ENCODE measurements around the gene HTR3C. TPM values are rescaled to one million over a fixed set of nuclear protein-coding genes. Genes with fewer than 3 reads are reported as not detected.

The HTR3C gene
- total RNA-seq, 1 experiment from 2014 or later: not detected

GRCh38 chr3:184042617-184043016 is 10.2 kb upstream of the HTR3C start:
- no peak overlapping the region for H3K27ac ChIP-seq (ENCODE audit: low read depth, low read length, poor library complexity, severe bottlenecking)
- no peak for DNase-seq (ENCODE audit: low spot score)
- H3K4me1 ChIP-seq (ENCODE audit: insufficient read depth, low read length, poor library complexity, severe bottlenecking): peaks cover 18% of the 10 kb centered on the region
- ChIA-PET CTCF (no interaction called here), POLR2A (ENCODE audit: low non-redundant PET) (interaction anchor here (0.7 kb wide), 1 partner anchor 13 kb away, joined by 10 read pairs; no protein-coding TSS in a partner anchor)
- no peak for TF ChIP-seq CTCF (conservative IDR thresholded peaks at IDR 0.05; ENCODE audit: low read depth, low read length)
- H3K36me3 ChIP-seq (ENCODE audit: insufficient read depth, low read length, poor library complexity, severe bottlenecking): no peaks in the 10 kb centered on the region
- intact Hi-C loops (cut with micrococcal nuclease; ENCODE audit: unreplicated experiment): no loop called here
- H3K27me3 ChIP-seq (replicated peaks; ENCODE audit: insufficient read depth, low read depth, low read length, poor library complexity): peaks cover 9% of the 10 kb centered on the region
- no peaks in the 10 kb centered on the region for H3K9me3 ChIP-seq (ENCODE audit: low read depth, low read length, poor library complexity, severe bottlenecking)
- no peak overlapping the region for H3K4me3 ChIP-seq (ENCODE audit: low read depth, low read length, poor library complexity, severe bottlenecking)
- no TSS peak for BruUV-seq (replicated peaks)

- TF ChIP-seq EZH2 (IDR thresholded peaks at IDR 0.05; ENCODE audit: borderline replicate concordance, low read depth, low read length, poor library complexity, severe bottlenecking) (no peak), CTCF (conservative IDR thresholded peaks at IDR 0.05; ENCODE audit: low read depth, low read length) (no peak)
- no peaks in the 10 kb centered on the region for H3K9me3 ChIP-seq (ENCODE audit: low read depth, low read length, poor library complexity, severe bottlenecking)
- BruUV-seq (replicated peaks): no TSS peak
- H3K4me1 ChIP-seq (ENCODE audit: insufficient read depth, low read length, poor library complexity, severe bottlenecking): no peaks in the 10 kb centered on the region
- intact Hi-C loops (cut with micrococcal nuclease; ENCODE audit: unreplicated experiment): no loop called here
- H3K36me3 ChIP-seq (ENCODE audit: insufficient read depth, low read length, poor library complexity, severe bottlenecking): no peaks in the 10 kb centered on the region
- no peak overlapping the region for H3K27ac ChIP-seq (ENCODE audit: low read depth, low read length, poor library complexity, severe bottlenecking)
- no peak overlapping the region for H3K4me3 ChIP-seq (ENCODE audit: low read depth, low read length, poor library complexity, severe bottlenecking)
- ChIA-PET CTCF (interaction anchor here (0.6 kb wide), 1 partner anchor 238 kb away, joined by 6 read pairs; no protein-coding TSS in a partner anchor), POLR2A (ENCODE audit: low non-redundant PET) (no interaction called here)
- H3K27me3 ChIP-seq (replicated peaks; ENCODE audit: insufficient read depth, low read depth, low read length, poor library complexity): peaks cover 9% of the 10 kb centered on the region
- DNase-seq (ENCODE audit: low spot score): no peak
Observed at GRCh38 chr3:184045995-184046394, 6.9 kb upstream of the HTR3C start.

- ChIA-PET CTCF (no interaction called here), POLR2A (ENCODE audit: low non-redundant PET) (no interaction called here)
- no peak for DNase-seq (ENCODE audit: low spot score)
- BruUV-seq (replicated peaks): no TSS peak
- H3K4me3 ChIP-seq (ENCODE audit: low read depth, low read length, poor library complexity, severe bottlenecking): no peak overlapping the region
- H3K4me1 ChIP-seq (ENCODE audit: insufficient read depth, low read length, poor library complexity, severe bottlenecking): no peaks in the 10 kb centered on the region
- peaks cover 22% of the 10 kb centered on the region for H3K27me3 ChIP-seq (replicated peaks; ENCODE audit: insufficient read depth, low read depth, low read length, poor library complexity)
- no peak overlapping the region for H3K27ac ChIP-seq (ENCODE audit: low read depth, low read length, poor library complexity, severe bottlenecking)
- intact Hi-C loops (cut with micrococcal nuclease; ENCODE audit: unreplicated experiment): no loop called here
- H3K9me3 ChIP-seq (ENCODE audit: low read depth, low read length, poor library complexity, severe bottlenecking): no peaks in the 10 kb centered on the region
- no peaks in the 10 kb centered on the region for H3K36me3 ChIP-seq (ENCODE audit: insufficient read depth, low read length, poor library complexity, severe bottlenecking)
- TF ChIP-seq EZH2 (IDR thresholded peaks at IDR 0.05; ENCODE audit: borderline replicate concordance, low read depth, low read length, poor library complexity, severe bottlenecking) (no peak), CTCF (conservative IDR thresholded peaks at IDR 0.05; ENCODE audit: low read depth, low read length) (no peak)
Observed at GRCh38 chr3:184050217-184050847, 2.5 kb upstream of the HTR3C start.

Measured in A673 (cell line).